B cell (primary cell): ENCODE measurements around the gene PDGFRB. TPM values are rescaled to one million over a fixed set of nuclear protein-coding genes. Genes with fewer than 3 reads are reported as not detected.

Source experiments
- ATAC-seq: fragments of 200-7000 bp; cut with Tn5 transposase; one replicate; pipeline ENCODE4 v1.10.0; 2021; ENCODE audit warnings: low read depth, mild to moderate bottlenecking, moderate number of reproducible peaks, moderate library complexity
- CTCF ChIA-PET: fragments of 350-600 bp; sonication (Branson Sonifier 250); formaldehyde crosslinking; loops from one replicate; lab custom pipeline; 2021; ENCODE audit warnings: antibody characterized with exemption, inconsistent platforms; lab: Charles Lee
- POLR2A ChIA-PET: fragments of 350-600 bp; sonication (Branson Sonifier 250); formaldehyde crosslinking; loops from one replicate; lab custom pipeline; 2021; ENCODE audit warnings: antibody characterized with exemption; lab: Charles Lee
- DNase-seq: peaks from one replicate; pipeline ENCODE4 v3.0.0; 2013
- H2AFZ ChIP-seq: 2 replicates; pipeline ENCODE4 v1.6.1; 2012; ENCODE audit warnings: mild to moderate bottlenecking, low read depth, low read length; ENCODE audit not compliant: insufficient read depth, poor library complexity, severe bottlenecking
- H3K27ac ChIP-seq, 2 donors: 1 replicate in 1 of 2; 2 replicates in 1 of 2; pipeline ENCODE4 v1.5.1; 2012 to 2013; ENCODE audit warnings: low read length in 2 of 2, mild to moderate bottlenecking in 2 of 2, moderate library complexity in 1 of 2
- H3K27me3 ChIP-seq, 4 experiments: fragments of 200-600 bp in 1 of 4; sonication (generic) in 1 of 4; replicated peaks in 1 of 4; 1 replicate in 2 of 4; 2 replicates in 2 of 4; pipeline versions ENCODE4 v1.6.1 to v1.7.0; 2013 to 2016; ENCODE audit warnings: low read length in 3 of 4, mild to moderate bottlenecking in 2 of 4, mixed read lengths in 1 of 4, moderate library complexity in 1 of 4; ENCODE audit not compliant: insufficient read depth in 4 of 4, control insufficient read depth in 3 of 4; ENCODE audit errors: control extremely low read depth in 1 of 4
- H3K36me3 ChIP-seq, 2 experiments: replicated peaks in 1 of 2; 1 replicate in 1 of 2; 2 replicates in 1 of 2; pipeline versions ENCODE4 v1.6.1 to v1.7.1; 2013; ENCODE audit warnings: low read length in 1 of 2; ENCODE audit not compliant: insufficient read depth in 2 of 2, control insufficient read depth in 1 of 2; ENCODE audit errors: control extremely low read depth in 1 of 2, extremely low read depth in 1 of 2
- H3K4me1 ChIP-seq, 2 donors: fragments of 200-600 bp in 1 of 2; sonication (generic) in 1 of 2; 1 replicate in 1 of 2; 2 replicates in 1 of 2; pipeline versions ENCODE4 v1.5.1 to v1.6.1; 2013 to 2017; ENCODE audit warnings: low read length in 2 of 2; ENCODE audit not compliant: control insufficient read depth in 2 of 2, insufficient read depth in 2 of 2
- H3K4me2 ChIP-seq: replicated peaks from 2 replicates; pipeline ENCODE3; 2012; ENCODE audit warnings: mild to moderate bottlenecking, low read depth, low read length; ENCODE audit not compliant: poor library complexity, severe bottlenecking
- H3K4me3 ChIP-seq, 5 experiments: fragments of 200-600 bp in 1 of 5; sonication (generic) in 1 of 5; 1 replicate in 3 of 5; 2 replicates in 2 of 5; pipeline versions ENCODE4 v1.5.1 to v1.7.0; 2011 to 2016; ENCODE audit warnings: low read length in 4 of 5, mild to moderate bottlenecking in 4 of 5, low read depth in 2 of 5, control low read depth in 1 of 5, moderate library complexity in 1 of 5; ENCODE audit not compliant: insufficient read depth in 1 of 5; ENCODE audit errors: control extremely low read depth in 1 of 5, extremely low read depth in 1 of 5
- H3K79me2 ChIP-seq: fragments of 200-600 bp; sonication (generic); one replicate; pipeline ENCODE4 v1.6.0; 2016; ENCODE audit warnings: low read length; ENCODE audit not compliant: control insufficient read depth, insufficient read depth
- H3K9ac ChIP-seq: fragments of 200-600 bp; sonication (generic); 2 replicates; pipeline ENCODE4 v1.6.1; 2017; ENCODE audit warnings: mild to moderate bottlenecking, low read length, moderate library complexity
- H3K9me3 ChIP-seq, 3 donors: one replicate each; pipeline versions ENCODE4 v1.6.1 to v1.7.1; 2013; ENCODE audit warnings: low read length in 2 of 3; ENCODE audit not compliant: control insufficient read depth in 2 of 3, insufficient read depth in 1 of 3; ENCODE audit errors: control extremely low read depth in 1 of 3
- H4K20me1 ChIP-seq: 2 replicates; pipeline ENCODE4 v1.6.0; 2012; ENCODE audit warnings: mild to moderate bottlenecking, low read length; ENCODE audit not compliant: insufficient read depth, control insufficient read depth, poor library complexity, severe bottlenecking
- H3K27ac Mint-ChIP-seq: one replicate; pipeline ENCODE4 v1.8.0; 2021; ENCODE audit warnings: mixed read lengths
- H3K27me3 Mint-ChIP-seq: one replicate; pipeline ENCODE4 v1.8.0; 2021; ENCODE audit warnings: mixed read lengths
- H3K4me1 Mint-ChIP-seq: one replicate; pipeline ENCODE4 v1.8.0; 2021; ENCODE audit warnings: mixed read lengths
- H3K4me3 Mint-ChIP-seq: one replicate; pipeline ENCODE4 v1.8.0; 2021; ENCODE audit warnings: mixed read lengths
- H3K9me3 Mint-ChIP-seq: one replicate; pipeline ENCODE4 v1.8.0; 2022; ENCODE audit warnings: mixed read lengths; ENCODE audit not compliant: insufficient read depth
- EZH2 ChIP-seq: IDR thresholded peaks from 2 replicates; pipeline ENCODE4 v1.6.1; 2012; ENCODE audit warnings: borderline replicate concordance, low read depth, mild to moderate bottlenecking, moderate library complexity, low read length; ENCODE audit not compliant: insufficient read depth, poor library complexity, severe bottlenecking
- WGBS: methylation state at CpG from one replicate; pipeline ENCODE4 v1.1.5; 2013; ENCODE audit warnings: missing lambda C conversion rate; ENCODE audit not compliant: insufficient coverage; 5-methylcytosine and 5-hydroxymethylcytosine counted together
- intact Hi-C: fragments of 100-400 bp; cut with micrococcal nuclease; formaldehyde crosslinking; loops from one replicate; pipeline ENCODE4 v1.10.0; 2022
- polyA minus RNA-seq: library from RNA; depleted of rRNA, polyadenylated mRNA; stranded (reverse); fragments of >200 nt; gene quantifications from 2 replicates; pipeline ENCODE4 v1.2.3, GENCODE V29; 2012
- polyA plus RNA-seq: library from polyadenylated mRNA; depleted of rRNA; stranded (reverse); fragments of >200 nt; gene quantifications from 2 replicates; pipeline ENCODE4 v1.2.3, GENCODE V29; 2012
- total RNA-seq, 2 donors: library from RNA; stranded (reverse); fragments of 120-200 nt in 1 of 2; gene quantifications; 1 replicate in 1 of 2; 2 replicates in 1 of 2; pipeline versions ENCODE4 v1.2.3 to v1.2.4, GENCODE V29; 2013 to 2022
- TF ChIP-seq, protein P1 (sequence below): fragments of 200-600 bp; IDR thresholded peaks from one replicate; pipeline ENCODE4 v1.8.0; 2022; ENCODE audit warnings: antibody characterized with exemption, mild to moderate bottlenecking

Gene PDGFRB
- 3.4 and 3.6 TPM in 2 replicates for total RNA-seq
- total RNA-seq (2013): 3.1 TPM
- polyA plus RNA-seq: 0.42 and 0.72 TPM in 2 replicates
- polyA minus RNA-seq: 2.7 and 2.8 TPM in 2 replicates

DNA sequence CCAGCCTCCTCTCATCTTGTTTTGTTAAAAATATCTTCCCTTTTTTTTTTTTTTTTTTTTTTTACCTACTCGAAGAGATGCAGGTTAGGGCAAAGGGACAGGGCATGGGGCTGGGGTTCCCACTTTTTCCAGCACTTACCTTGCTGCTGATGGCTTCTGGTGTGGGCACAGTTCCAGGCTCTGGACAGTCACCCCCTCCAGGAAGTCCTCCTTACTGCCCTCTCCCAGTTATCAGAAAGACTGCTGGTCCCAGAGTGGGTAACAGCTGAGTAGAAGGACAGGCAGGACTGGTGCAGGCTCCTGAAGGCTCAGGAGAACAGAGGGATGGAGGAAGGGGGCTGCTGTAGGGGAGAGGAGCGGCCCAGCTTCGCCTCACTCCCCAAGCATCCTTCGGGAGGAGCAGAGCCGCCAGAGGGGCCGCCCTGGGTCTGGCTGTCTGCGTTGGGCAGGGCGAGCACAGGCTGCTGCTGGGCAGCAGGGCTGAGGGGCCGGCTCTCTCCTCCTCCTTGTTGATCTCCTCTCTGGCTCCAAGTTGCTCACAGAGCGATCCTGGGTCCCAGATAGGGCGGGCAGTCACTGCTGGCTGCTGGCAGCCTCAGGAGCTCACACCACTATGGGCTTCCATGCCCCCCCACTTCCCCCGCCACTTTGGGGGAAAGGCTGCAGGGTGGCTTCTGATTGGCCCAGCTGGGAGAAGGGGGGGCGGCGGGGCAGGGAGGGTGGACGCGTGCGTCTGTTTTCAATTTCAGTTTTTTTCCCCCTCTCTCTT, at the start of gene PDGFRB:
PDGFRB (minus strand) TSS at position 588 of the 769 bp plus-strand sequence. CDS start 18,798 bp downstream, outside the sequence.
- Histone ChIP-seq H4K20me1 (no peaks in the 10 kb centered on the region), H2AFZ (peak within 1 kb of the TSS; percentile 94), H3K4me2 (peak within 1 kb of the TSS; percentile 92), H3K27ac (peak within 1 kb of the TSS in 1 of 2 donors; percentile 62), H3K9ac (peak within 1 kb of the TSS; percentile 66), H3K4me1 (peaks cover 21 to 25% of the 10 kb centered on the region in 2 donors), H3K36me3 (no peaks in the 10 kb centered on the region), H3K79me2 (no peaks in the 10 kb centered on the region), H3K27me3 (no peaks in the 10 kb centered on the region), H3K4me3 (peak within 1 kb of the TSS; percentile 4 to 69 (median 53)), H3K9me3 (no peaks in the 10 kb centered on the region)
- Mint-ChIP-seq H3K27me3 (no peaks in the 10 kb centered on the region), H3K9me3 (no peaks in the 10 kb centered on the region), H3K4me3 (peak within 1 kb of the TSS; percentile 92), H3K4me1 (peaks cover 25% of the 10 kb centered on the region), H3K27ac (peak within 1 kb of the TSS; percentile 78)
- WGBS: 19% methylated on average over 10 of the region's 17 CpGs
- peak; percentile 71 for DNase-seq
- intact Hi-C loops: no loop called here
- ChIA-PET POLR2A (no interaction called here), CTCF (interaction anchor here (0.7 kb wide), 1 partner anchor 194 kb away, joined by 3 read pairs; no protein-coding TSS in a partner anchor)
- TF ChIP-seq EZH2: no peak
- TF ChIP-seq, protein P1, sequence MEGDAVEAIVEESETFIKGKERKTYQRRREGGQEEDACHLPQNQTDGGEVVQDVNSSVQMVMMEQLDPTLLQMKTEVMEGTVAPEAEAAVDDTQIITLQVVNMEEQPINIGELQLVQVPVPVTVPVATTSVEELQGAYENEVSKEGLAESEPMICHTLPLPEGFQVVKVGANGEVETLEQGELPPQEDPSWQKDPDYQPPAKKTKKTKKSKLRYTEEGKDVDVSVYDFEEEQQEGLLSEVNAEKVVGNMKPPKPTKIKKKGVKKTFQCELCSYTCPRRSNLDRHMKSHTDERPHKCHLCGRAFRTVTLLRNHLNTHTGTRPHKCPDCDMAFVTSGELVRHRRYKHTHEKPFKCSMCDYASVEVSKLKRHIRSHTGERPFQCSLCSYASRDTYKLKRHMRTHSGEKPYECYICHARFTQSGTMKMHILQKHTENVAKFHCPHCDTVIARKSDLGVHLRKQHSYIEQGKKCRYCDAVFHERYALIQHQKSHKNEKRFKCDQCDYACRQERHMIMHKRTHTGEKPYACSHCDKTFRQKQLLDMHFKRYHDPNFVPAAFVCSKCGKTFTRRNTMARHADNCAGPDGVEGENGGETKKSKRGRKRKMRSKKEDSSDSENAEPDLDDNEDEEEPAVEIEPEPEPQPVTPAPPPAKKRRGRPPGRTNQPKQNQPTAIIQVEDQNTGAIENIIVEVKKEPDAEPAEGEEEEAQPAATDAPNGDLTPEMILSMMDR: no peak
- ATAC-seq: peak; percentile 84

DNA sequence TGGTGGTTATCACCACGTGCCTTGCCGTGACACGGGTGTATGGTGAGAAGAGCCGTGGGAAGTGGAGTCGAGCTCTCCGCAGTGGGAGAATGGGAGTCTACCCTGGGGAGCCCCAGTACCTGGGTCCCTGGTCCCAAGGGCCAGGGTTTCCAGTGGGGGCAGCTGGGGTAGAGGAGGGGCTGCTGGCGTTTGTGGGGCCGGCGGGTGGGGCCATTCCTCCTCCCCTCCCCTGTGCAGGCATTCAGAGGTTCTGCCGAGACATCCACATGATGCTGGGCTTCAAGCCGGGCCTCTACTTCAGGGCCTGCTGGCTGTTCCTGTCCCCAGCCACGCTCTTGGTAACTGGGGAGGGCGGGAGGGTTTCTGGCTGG, 48.9 kb upstream of the PDGFRB start:
- no peak overlapping the region for H2AFZ ChIP-seq
- no peak overlapping the region for H3K4me3 ChIP-seq
- no peak overlapping the region for H3K9ac ChIP-seq
- peaks cover 7 to 11% of the 10 kb centered on the region in 2 donors for H3K4me1 ChIP-seq
- ATAC-seq (no peak), DNase-seq (no peak)
- Mint-ChIP-seq H3K4me3 (no peak overlapping the region), H3K27ac (no peak overlapping the region), H3K27me3 (peaks cover 25% of the 10 kb centered on the region), H3K4me1 (peaks cover 6% of the 10 kb centered on the region), H3K9me3 (no peaks in the 10 kb centered on the region)
- CTCF ChIA-PET: interaction anchor here (2.8 kb wide), 1 partner anchor 14 kb away, joined by 9 read pairs; no protein-coding TSS in a partner anchor
- H3K27ac ChIP-seq: no peak overlapping the region
- TF ChIP-seq, protein P1: no peak
- no peak for TF ChIP-seq EZH2
- no peak overlapping the region for H3K4me2 ChIP-seq
- no peaks in the 10 kb centered on the region for H3K79me2 ChIP-seq
- no peaks in the 10 kb centered on the region for H3K36me3 ChIP-seq
- intact Hi-C loops: no loop called here
- WGBS: 90% methylated on average over 9 of the region's 13 CpGs
- POLR2A ChIA-PET: no interaction called here
- no peaks in the 10 kb centered on the region for H4K20me1 ChIP-seq
- peaks cover 0 to 16% (median 0%) of the 10 kb centered on the region in 4 experiments for H3K27me3 ChIP-seq
- H3K9me3 ChIP-seq: peaks cover 0 to 4% (median 0%) of the 10 kb centered on the region in 3 donors
